Right lung (tissue), 5 donors: Measurements from ENCODE around the gene OST4. TPM values are rescaled to one million over a fixed set of nuclear protein-coding genes. Genes with fewer than 3 reads are reported as not detected.

Experiments used
- DNase-seq, 2 donors: peaks; one replicate each; pipeline ENCODE4 v3.0.0-alpha.2; 2013
- polyA plus RNA-seq, 5 donors: library from polyadenylated mRNA; unstranded; fragments of 120-200 nt; gene quantifications; one replicate each; pipeline versions ENCODE4 v1.2.1 to v1.2.3, GENCODE V29; 2013; ENCODE audit warnings: inconsistent platforms in 1 of 5, low replicate concordance in 1 of 5; ENCODE audit not compliant: insufficient read length in 5 of 5, insufficient read depth in 1 of 5

The OST4 gene
- polyA plus RNA-seq, 5 donors = 250 to 316 (median 260) TPM

DNA sequence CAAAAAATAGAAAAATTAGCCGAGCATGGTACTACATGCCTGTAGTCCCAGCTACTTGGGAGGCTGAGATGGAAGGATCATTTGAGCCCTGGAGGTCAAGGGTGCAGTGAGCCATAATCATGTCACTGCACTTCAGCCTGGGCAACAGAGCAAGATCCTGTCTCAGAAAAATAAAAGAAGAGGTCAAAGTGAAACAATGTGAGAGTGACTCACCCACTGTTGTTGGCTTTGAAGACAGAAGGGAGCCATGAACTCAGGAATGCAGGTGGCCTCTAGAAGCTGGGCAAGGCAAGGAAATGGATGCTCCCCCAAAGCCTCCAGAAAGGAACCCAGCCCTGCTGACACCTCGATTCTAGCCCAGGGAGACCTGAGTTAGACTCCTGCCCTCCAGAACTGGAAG, 42.4 kb downstream of the OST4 start:
- DNase-seq = no peak

DNA sequence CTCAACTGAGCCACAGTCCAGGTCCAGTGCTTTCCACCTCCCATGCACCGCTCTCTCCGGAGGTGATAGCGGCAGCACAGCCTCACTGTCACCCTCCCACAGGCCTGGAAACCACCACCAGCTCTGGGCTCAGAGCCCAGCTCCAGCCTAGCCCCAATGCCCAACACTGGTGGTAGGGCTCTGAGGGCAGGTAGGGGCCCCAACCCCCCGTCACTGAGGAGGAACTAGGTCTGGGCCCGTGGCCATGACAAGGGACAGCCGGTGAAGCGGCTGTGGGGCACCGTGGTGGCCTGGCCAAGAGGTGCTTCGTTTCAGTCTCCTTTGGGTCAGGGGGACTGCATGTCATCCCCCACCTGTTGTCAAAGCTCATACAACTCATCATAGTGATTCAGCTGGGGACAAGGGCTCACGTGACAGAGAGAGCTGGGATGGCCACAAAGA, 44.2 kb downstream of the OST4 start:
- DNase-seq = no peak

DNA sequence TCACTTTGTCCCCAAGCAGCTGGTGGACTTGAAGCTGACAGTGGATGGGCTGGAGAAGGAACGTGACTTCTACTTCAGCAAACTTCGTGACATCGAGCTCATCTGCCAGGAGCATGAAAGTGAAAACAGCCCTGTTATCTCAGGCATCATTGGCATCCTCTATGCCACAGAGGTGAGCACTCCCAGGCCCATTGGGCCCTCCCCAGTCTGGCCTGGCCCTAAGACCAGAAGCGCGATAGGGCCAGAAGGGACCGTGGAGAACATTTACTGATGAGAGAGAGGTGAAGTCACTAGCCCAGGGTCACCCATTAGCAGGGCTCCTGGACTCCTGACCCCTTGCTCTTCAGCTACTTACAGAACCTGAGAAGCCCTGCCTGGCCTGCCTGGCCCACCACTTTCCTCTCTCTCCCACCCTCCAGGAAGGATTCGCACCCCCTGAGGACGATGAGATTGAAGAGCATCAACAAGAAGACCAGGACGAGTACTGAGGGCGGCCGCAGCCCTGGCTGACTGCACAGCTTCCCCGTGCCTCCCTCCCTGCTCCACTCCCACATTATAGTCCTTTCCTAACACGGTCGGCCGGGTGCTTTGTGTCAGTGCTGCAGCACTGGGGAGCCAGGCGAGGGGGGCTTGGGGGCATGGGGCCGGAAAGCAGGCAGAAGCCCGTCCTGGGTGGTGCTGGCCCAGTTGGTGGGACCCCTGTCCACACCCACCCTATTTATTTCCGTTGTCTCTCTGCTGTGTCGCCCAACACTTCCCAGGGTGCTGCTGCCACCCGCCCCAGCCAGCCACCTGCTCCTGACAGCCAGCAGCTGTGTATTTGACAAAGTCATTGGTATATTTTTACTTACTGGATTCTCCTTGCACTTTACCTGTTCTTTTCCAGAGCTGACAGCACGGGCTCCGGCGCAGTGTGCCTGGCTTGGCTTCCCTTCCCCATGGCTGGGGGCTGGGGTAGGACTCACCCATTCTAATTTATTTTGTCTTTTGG, 45.3 kb downstream of the OST4 start:
- DNase-seq = no peak

DNA sequence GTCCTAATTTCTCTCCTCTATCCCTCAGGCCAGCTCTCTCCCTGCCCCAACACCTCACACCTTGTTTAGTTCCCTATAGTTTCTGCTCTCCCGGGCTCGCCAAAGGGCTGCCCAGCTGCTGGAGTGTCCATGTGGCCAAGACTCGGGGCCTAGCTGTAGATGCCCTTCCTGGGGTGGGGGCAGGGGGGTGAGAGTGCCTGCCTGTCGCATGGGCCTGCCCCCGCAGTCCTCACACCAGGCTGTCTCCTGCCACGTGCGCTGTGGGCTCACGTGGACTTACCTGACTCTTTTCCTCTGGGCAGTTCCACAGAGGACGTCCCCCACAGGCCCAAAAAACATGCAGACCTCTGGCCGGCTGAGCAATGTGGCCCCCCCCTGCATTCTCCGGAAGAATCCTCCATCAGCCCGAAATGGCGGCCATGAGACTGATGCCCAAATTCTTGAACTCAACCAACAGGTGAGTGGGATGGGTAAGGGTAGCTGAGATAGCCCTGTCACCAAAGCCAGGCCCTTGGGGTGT, 46.1 kb downstream of the OST4 start:
- no peak for DNase-seq

DNA sequence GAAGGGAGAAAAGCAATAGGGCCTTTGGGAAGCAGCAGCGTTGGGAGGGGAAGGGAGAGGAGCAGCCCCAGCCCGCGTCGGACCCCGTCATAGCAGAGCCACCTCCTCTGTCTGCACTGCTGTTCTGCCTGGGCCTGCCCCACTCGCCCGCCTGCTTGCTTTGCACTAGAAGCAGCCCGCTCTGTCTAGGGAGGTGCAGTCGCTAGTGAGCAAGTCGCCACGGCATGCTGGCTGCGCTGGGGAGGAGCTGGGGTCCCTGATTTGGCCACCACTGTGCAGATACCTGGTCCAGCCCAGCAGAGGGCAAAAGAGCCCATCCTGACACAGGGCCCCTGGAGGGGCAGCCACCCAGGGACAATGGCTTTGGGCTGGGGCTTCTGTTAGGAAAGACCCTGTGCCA, 46.6 kb downstream of the OST4 start:
- no peak for DNase-seq

DNA sequence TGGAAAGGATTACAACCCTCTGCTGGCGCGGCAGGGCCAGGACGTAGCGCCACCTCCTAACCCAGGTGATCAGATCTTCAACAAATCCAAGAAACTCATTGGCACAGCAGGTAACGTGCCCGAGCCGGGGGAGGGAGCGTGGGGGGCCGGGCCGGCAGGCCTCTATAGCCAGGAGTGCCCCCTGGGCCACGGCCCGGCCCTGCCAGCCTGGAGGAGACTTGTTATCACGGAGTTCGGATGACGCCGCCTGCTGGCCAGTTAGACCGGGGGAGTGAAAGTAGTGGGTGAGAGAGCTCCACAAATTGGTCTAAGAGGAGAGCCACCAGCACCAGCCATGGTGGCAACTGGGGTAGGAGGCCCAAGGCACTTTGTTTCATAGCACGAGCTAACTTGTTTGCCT, 47.3 kb downstream of the OST4 start:
- DNase-seq = no peak

DNA sequence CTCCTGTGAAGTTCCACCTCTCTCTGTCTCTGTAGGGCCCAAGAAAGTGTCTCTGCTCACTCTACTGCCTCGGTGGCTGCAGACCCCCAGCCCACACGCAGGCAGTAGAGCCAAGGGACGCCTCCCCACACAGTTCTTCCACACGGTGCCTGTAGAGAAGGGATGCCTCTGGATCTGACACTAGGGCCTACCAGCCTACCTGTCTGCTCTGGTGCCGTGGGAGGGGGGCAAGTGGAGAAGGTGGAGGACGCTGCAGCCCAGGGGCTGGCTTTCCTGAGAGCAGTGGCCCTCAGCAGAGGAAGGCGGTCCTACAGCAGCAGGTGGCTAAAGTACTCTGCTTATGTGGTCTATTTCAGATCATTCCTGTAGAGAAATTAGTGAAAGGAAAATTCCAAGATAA, 47.7 kb downstream of the OST4 start:
- DNase-seq = no peak

DNA sequence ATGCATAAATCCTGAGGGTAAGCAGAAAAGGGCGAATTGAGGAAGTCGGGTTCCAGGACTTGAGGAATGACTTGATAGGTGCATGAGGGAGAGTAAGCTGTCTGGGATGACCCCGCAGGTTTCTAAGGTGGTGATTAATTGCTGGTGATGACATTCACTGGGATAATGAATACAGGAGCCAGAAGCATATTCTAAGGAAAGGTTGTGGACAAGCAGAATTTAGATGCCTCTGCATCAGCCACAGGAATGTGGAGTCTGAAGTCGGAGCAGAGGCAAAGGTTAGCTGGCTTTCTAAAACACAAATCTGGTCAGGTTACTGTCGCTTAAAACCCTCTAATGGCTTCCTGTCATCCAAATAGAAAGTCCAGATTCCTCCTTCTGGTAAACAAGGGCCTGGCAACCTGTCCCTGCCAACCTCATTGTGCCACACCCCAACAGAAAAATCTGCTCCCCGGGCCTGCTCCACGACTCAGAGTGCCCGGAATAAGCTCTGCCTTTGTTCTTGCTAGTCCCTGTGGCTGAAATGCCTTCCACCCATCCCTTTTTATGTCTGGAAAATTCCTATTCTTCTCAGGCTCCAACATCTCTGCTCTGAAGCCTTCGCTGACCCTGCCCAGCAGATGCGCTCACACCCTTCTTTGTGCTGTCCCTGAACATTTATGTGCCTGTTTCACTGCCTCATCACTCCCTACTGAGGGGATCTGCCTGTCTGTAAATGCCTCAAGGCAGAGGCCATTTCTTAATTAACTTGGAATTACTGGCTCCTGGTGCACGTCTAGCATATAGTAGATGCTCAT, 50.0 kb downstream of the OST4 start:
- DNase-seq = no peak

Other genes with a start within 250 kb of the OST4 start
- gene DPYSL5, start 223.5 kb downstream of the OST4 start, polyA plus RNA-seq = under 1 TPM; 0.17 to 0.95 (median 0.27) TPM
- gene MAPRE3, start 101.0 kb downstream of the OST4 start, polyA plus RNA-seq = 10 to 100 TPM in 2 of 5 donors, 1 to 10 TPM in 3; 6.2 to 13.6 (median 9.2) TPM
- gene TMEM214, start 38.7 kb downstream of the OST4 start, polyA plus RNA-seq = 10 to 100 TPM; 56.8 to 89.2 (median 75.8) TPM
- 10 to 100 TPM; 45.6 to 55.3 (median 53.8) TPM for gene AGBL5, start 20.0 kb downstream of the OST4 start, polyA plus RNA-seq
- gene EMILIN1, start 7.0 kb upstream of the OST4 start, polyA plus RNA-seq = 100 to 1,000 TPM; 120 to 341 (median 140) TPM
- 1 to 10 TPM; 4.2 to 6.7 (median 4.9) TPM for gene KHK, start 15.1 kb upstream of the OST4 start, polyA plus RNA-seq
- under 1 TPM; 0.28 to 0.55 (median 0.41) TPM for gene CGREF1, start 47.5 kb upstream of the OST4 start, polyA plus RNA-seq
- 1 to 10 TPM in 3 of 5 donors, under 1 TPM in 2; 0.61 to 2.2 (median 1.0) TPM for gene ABHD1, start 52.2 kb upstream of the OST4 start, polyA plus RNA-seq
- gene PREB, start 63.0 kb upstream of the OST4 start, polyA plus RNA-seq = 10 to 100 TPM; 32.5 to 43.8 (median 40.0) TPM
- gene PRR30, start 67.8 kb upstream of the OST4 start, polyA plus RNA-seq = not detected
- gene TCF23, start 77.3 kb upstream of the OST4 start, polyA plus RNA-seq = under 1 TPM; 0.06 to 0.15 (median 0.12) TPM
- gene ATRAID, start 140.4 kb upstream of the OST4 start, polyA plus RNA-seq = 100 to 1,000 TPM; 125 to 154 (median 136) TPM
- gene SLC5A6, start 140.6 kb upstream of the OST4 start, polyA plus RNA-seq = 10 to 100 TPM; 24.7 to 38.8 (median 28.7) TPM
- 10 to 100 TPM; 31.5 to 53.7 (median 35.7) TPM for gene CAD, start 145.7 kb upstream of the OST4 start, polyA plus RNA-seq
- under 1 TPM; 0.24 to 0.61 (median 0.51) TPM for gene SLC30A3, start 191.4 kb upstream of the OST4 start, polyA plus RNA-seq
- gene DNAJC5G, start 203.8 kb upstream of the OST4 start, polyA plus RNA-seq = under 1 TPM in 4 of 5 donors, not detected in 1; 0.14 to 0.53 (median 0.30) TPM
- gene TRIM54, start 210.8 kb upstream of the OST4 start, polyA plus RNA-seq = 1 to 10 TPM in 1 of 5 donors, under 1 TPM in 1, not detected in 3; 0.13 to 4.3 TPM
- 1 to 10 TPM; 1.1 to 3.4 (median 1.9) TPM for gene UCN, start 236.8 kb upstream of the OST4 start, polyA plus RNA-seq